Measurements from ENCODE around the gene ZNF723. TPM values are rescaled to one million over a fixed set of nuclear protein-coding genes. Genes with fewer than 3 reads are reported as not detected.
"Not testable (repeated sequence)": the region's sequence is repeated elsewhere in the genome, so short reads cannot be mapped to it uniquely, and the experiment has no call there.

Gene ZNF723
- polyA plus RNA-seq: not detected

DNA sequence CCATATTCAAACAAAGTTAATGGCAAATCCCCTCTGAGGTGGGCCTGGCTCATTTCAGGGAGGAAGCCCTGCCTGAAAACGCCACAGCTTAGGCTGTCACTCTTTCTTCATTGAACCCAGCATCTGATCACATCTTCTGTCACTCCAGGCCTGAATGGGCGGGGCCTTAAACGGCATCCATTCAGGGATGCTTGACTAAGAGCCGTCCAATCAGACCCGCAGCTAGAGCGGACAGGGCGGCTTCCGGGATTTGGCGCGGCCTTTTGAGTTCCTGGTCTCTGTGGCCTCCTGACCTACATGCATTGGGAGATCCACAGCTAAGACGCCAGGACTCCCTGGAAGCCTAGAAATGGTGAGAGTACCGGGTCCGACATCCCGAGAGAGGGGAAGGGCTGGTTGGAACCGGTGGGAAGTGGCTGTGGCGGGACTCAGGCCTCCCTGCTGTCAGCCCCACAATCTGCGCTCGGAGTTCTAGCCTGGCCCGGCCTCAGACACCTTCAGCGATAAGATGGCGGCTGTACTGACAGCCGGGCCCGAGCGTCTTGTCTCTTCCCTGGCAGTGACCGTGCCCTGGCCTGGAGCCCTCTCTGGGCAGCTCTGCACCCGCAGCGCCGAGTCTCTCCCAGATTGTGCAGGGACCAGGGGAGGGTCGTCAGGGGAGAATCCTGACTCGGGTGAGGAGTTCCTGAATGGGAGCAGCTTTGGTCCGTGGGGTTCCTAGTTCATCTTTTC lies at the start of gene ZNF723:
Gene ZNF723, plus strand, starts transcription at position 261 of the 732 bp plus-strand sequence. Its CDS starts 89 bp downstream, at position 350.
- no peak for DNase-seq
- H3K4me1 Mint-ChIP-seq: no peaks in the 10 kb centered on the region
- peaks cover 0 to 3% (median 0%) of the 10 kb centered on the region in 3 donors for H3K27me3 Mint-ChIP-seq (ENCODE audit: low read depth in 3 of 3)
- peaks cover 20 to 56% (median 41%) of the 10 kb centered on the region in 6 donors for H3K9me3 Mint-ChIP-seq
- no peaks in the 10 kb centered on the region for H3K36me3 Mint-ChIP-seq
- H3K4me3 Mint-ChIP-seq: no peak within 1 kb of the TSS
- H3K27ac Mint-ChIP-seq: no peak within 1 kb of the TSS

DNA sequence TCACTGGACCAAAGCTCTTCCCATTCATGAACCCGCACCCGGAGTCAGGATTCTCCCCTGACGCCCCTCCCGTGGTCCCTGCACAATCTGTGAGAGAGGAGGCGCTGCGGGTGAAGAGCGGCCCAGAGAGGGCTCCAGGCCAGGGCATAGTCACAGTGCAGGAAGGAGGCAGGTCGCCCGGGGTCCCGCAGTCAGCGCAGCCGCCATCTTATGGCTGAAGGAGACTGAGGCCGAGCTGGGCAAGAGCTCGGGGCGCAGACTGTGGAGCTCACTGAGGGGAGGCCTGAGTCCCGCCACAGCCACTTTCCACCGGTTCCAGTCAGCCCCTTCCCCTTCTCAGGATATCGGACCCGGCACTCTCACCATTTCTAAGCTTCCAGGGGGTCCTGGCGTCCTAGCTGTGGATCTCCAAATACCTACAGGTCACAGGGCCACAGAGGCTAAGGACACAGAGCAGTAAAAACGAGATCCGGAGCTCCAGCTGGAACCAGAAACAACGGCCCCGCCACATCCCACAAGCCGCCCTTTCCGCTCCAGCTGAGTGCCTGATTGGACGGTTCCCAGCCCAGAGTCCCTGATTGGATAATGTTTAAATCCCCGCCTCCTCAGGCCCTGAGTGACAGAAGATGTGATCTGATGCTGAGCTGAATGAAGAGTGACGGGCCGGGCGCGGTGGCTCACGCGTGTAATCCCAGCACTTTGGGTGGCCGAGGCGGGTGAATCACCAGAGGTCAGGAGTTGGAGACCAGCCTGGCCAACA lies 48.3 kb upstream of the ZNF723 start, which contains the start of gene ZNF99:
Gene ZNF99, minus strand, starts transcription at position 501 of the 760 bp plus-strand sequence. Its CDS starts 135 bp downstream, at position 366.
- Mint-ChIP-seq H3K27ac (no peak within 1 kb of the TSS), H3K36me3 (peaks cover 0 to 4% (median 4%) of the 10 kb centered on the region in 3 donors), H3K4me3 (peak within 1 kb of the TSS in 4 of 5 donors; percentile 35 to 73 (median 52)), H3K4me1 (no peaks in the 10 kb centered on the region), H3K9me3 (peaks cover 18 to 31% (median 25%) of the 10 kb centered on the region in 6 donors), H3K27me3 (ENCODE audit: low read depth in 3 of 3) (no peaks in the 10 kb centered on the region)
- DNase-seq: peak; percentile 16 to 28 (median 17)

DNA sequence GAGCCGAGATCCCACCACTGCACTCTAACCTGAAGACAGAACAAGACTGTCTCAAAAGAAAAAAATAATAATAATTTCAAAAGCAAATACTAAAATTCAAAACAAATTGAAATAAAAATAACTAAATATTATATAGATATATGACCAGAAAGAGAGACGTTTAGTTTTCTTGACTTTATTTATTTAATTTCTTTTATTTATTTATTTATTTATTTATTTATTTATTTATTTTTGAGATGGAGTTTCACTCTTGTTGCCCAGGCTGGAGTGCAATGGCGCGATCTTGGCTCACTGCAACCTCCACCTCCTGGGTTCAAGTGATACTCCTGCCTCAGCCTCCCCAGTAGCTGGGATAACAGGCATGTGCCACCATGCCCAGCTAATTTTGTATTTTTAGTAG lies 39.2 kb upstream of the ZNF723 start:
- DNase-seq; H3K4me1 Mint-ChIP-seq; H3K27ac Mint-ChIP-seq; H3K36me3 Mint-ChIP-seq; H3K4me3 Mint-ChIP-seq; H3K27me3 Mint-ChIP-seq (ENCODE audit: low read depth in 3 of 3): not testable (repeated sequence)
- peaks cover 34 to 58% (median 41%) of the 10 kb centered on the region in 6 donors for H3K9me3 Mint-ChIP-seq

DNA sequence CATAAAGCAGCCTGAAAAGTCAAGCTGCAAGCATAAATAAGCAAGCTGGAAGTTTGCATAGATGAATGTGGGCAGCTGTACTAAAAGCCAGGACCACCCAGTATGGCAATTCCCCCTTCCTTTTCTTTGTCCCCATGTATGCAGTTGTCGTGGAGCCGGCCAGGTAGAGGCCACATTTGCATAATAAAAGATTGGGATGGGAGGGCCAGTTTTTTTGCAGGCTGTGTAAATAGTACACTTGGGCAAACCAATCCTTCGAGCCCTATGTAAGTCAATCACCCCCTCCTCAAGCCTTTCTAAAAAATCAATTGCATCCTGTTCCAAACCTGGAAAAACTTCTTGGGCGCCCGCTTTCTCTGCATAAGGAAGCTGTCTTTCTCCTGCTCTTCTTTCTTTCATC lies 35.1 kb upstream of the ZNF723 start:
- Mint-ChIP-seq H3K4me1 (no peaks in the 10 kb centered on the region), H3K9me3 (peaks cover 39 to 64% (median 58%) of the 10 kb centered on the region in 6 donors)
- no peak for DNase-seq

DNA sequence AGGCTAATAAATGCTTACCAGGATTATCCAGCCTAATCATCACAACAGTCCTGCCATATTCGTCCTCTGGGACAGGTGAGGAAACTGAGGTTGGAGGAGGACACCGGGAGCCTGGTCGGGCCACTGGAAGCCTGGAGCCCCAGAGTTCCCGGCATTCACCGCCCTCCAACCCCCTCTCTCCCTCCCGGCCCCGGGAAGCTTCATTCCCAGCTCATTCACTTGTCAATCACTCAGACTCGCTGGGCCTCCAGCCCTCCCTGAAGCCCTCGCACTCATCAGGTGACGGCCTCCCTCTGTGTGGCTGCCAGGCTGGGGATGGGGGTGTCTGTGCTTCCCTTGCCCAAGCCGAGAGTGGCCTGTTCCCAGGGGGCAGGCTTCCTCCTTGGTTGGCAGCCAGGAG lies 25.7 kb upstream of the ZNF723 start:
- H3K36me3 Mint-ChIP-seq: no peaks in the 10 kb centered on the region
- DNase-seq: no peak
- H3K27me3 Mint-ChIP-seq (ENCODE audit: low read depth in 3 of 3): no peaks in the 10 kb centered on the region
- H3K4me3 Mint-ChIP-seq: no peak overlapping the region
- H3K9me3 Mint-ChIP-seq: peaks cover 19 to 37% (median 30%) of the 10 kb centered on the region in 6 donors
- no peaks in the 10 kb centered on the region for H3K4me1 Mint-ChIP-seq
- H3K27ac Mint-ChIP-seq: no peak overlapping the region

More for the DNA sequence above, 35.1 kb upstream of the ZNF723 start:
- no peak overlapping the region for H3K27ac Mint-ChIP-seq
- peaks cover 0 to 11% (median 5%) of the 10 kb centered on the region in 3 donors for H3K36me3 Mint-ChIP-seq
- H3K27me3 Mint-ChIP-seq (ENCODE audit: low read depth in 3 of 3): peaks cover 0 to 3% (median 0%) of the 10 kb centered on the region in 3 donors
- H3K4me3 Mint-ChIP-seq: no peak overlapping the region

DNA sequence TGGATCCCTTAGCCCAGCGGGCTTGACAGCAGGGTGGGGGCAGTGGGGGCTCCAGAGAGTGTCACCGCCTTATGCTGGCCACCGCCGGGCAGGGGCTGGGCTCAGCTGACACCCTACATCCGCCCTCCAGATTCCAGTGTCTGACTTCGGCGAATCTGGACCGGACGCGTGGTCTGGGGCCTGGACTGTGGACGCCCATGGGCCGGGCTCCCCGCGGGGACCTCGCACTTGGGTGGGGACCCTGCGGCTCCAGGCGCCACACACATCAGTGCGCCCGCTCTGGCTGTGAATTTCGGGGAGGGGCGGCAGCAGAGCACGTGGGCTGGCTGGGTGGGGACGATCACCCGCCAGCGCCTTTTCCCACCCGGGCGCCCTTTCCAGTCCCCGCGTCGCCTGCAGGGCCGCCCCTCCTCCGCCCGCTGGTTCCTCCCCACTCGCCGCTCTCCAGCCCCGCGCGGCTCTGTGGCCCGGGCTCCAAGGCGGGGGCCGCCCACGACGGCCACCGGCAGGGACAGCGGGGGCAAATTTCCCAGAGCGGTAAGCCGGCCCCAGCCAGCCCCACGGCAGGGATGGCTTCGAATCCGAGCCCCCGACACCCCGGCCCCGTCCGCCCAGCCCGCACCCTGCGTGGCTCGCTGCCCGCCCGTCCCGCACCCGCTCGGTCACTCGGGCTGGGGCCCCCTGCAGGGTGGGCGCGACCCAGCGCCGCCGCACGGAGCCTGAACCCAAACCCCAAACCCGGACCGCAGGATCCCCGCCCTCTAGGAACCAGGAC lies 24.8 kb upstream of the ZNF723 start:
- Mint-ChIP-seq H3K27me3 (ENCODE audit: low read depth in 3 of 3) (peaks cover 0 to 2% (median 0%) of the 10 kb centered on the region in 3 donors), H3K4me1 (no peaks in the 10 kb centered on the region), H3K27ac (no peak overlapping the region), H3K4me3 (no peak overlapping the region), H3K9me3 (peaks cover 19 to 34% (median 29%) of the 10 kb centered on the region in 6 donors), H3K36me3 (no peaks in the 10 kb centered on the region)
- DNase-seq: no peak

DNA sequence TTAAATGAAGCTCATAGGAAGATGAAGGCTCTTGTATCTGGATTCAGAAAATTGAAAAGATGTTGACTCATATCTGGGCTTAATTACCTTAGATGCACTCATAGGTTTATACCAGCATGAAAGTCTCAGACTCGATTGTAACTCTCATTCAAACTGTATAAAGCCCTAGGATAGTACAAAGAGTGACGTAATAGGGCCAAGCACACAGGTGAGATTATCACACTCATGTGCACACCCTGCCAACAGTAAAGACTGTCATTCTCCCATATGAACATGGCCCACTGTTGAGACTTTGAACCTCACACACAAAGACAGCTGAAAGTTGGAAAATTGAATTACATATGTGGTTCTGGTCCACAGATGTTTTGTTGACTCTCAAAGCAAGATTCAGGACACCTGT lies 18.0 kb upstream of the ZNF723 start:
- no peak for DNase-seq
- Mint-ChIP-seq H3K9me3 (peaks cover 23 to 70% (median 46%) of the 10 kb centered on the region in 6 donors), H3K27me3 (ENCODE audit: low read depth in 3 of 3) (peaks cover 0 to 3% (median 0%) of the 10 kb centered on the region in 3 donors), H3K4me3 (no peak overlapping the region), H3K4me1 (no peaks in the 10 kb centered on the region), H3K27ac (no peak overlapping the region), H3K36me3 (no peaks in the 10 kb centered on the region)

DNA sequence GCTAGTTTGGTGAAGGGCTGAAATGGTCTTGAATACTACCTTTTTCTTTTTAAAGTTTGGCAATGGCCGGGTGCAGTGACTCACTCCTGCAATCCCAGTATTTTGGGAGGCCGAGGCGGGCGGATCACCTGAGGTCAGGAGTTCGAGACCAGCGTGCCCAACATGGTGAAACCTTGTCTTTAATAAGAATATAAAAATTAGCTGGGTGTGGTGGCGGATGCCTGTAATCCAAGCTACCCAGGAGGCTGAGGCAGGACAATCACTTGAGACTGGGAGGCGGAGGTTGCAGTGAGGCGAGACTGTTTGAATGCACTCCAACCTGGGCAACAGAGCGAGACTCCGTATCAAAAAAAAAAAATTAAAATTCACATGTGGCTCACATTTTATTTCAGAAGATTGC lies 880 bp upstream of the ZNF723 start:
- Mint-ChIP-seq H3K27me3 (ENCODE audit: low read depth in 3 of 3) (peaks cover 0 to 3% (median 0%) of the 10 kb centered on the region in 3 donors), H3K27ac (no peak overlapping the region), H3K36me3 (no peaks in the 10 kb centered on the region), H3K9me3 (peaks cover 20 to 57% (median 43%) of the 10 kb centered on the region in 6 donors), H3K4me1 (no peaks in the 10 kb centered on the region), H3K4me3 (no peak overlapping the region)
- no peak for DNase-seq

DNA sequence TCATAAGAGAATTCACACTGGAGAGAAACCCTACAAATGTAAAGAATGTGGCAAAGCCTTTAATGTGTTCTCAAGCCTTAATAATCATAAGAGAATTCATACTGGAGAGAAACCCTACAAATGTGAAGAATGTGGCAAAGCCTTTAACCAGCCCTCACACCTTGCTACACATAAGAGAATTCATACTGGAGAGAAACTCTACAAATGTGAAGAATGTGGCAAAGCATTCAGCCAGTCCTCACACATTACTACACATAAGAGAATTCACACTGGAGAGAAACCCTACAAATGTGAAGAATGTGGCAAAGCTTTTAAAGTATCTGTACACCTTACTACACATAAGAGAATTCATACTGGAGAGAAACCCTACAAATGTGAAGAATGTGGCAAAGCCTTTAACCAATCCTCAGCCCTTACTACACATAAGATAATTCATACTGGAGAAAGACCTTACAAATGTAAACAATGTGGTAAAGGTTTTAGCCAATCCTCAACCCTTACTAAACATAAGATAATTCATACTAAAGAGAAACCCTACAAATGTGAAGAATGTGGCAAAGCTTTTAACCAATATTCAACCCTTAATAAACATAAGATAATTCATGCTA lies 25.7 kb downstream of the ZNF723 start:
- not testable (repeated sequence) for H3K27ac Mint-ChIP-seq; DNase-seq; H3K4me1 Mint-ChIP-seq; H3K27me3 Mint-ChIP-seq (ENCODE audit: low read depth in 3 of 3); H3K4me3 Mint-ChIP-seq
- peaks cover 0 to 11% (median 7%) of the 10 kb centered on the region in 3 donors for H3K36me3 Mint-ChIP-seq
- peaks cover 30 to 65% (median 54%) of the 10 kb centered on the region in 6 donors for H3K9me3 Mint-ChIP-seq

DNA sequence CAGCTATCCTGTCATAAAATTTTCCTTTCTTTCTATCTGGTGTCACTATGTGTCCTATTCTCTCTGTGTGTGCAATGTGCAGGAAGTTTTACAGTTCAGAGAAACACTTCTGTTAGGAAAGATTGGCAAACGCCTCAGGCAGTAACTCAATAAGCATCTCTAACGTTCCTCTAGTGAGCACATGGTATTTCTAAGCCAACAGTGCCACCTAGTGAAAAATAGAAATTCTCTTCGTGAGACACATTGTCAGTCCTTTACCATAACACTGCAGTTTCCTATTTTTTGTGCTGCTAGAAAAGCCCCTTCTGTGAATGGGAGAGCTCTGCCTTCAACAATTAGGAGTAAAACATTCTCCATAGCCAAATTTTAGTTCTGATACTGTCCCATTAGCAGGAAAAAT lies 50.7 kb downstream of the ZNF723 start:
- H3K27me3 Mint-ChIP-seq (ENCODE audit: low read depth in 3 of 3): no peaks in the 10 kb centered on the region
- peaks cover 4 to 44% (median 26%) of the 10 kb centered on the region in 6 donors for H3K9me3 Mint-ChIP-seq
- H3K4me1 Mint-ChIP-seq: no peaks in the 10 kb centered on the region
- no peak overlapping the region for H3K27ac Mint-ChIP-seq
- no peaks in the 10 kb centered on the region for H3K36me3 Mint-ChIP-seq
- no peak for DNase-seq
- no peak overlapping the region for H3K4me3 Mint-ChIP-seq

DNA sequence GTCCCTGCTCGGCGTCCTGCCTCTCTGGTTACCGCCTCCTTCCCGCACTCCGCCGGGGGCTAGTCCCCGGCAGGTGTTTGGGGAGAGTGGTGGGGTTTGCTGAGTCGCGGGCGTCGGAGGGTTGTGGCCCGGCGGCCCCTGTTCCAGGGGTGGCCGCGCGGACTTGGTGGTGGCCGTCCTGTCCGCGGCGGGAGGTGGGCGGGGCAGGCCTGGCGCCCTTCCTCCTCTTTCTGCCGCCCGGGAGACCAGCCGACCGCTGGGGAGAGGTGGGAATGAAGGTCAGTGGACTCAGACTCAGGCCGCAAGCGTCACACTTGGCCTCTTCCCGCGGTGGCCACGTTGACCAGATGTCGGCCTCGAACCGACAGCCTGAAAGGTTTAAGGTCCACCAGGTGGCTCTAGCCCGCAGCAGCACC lies 61.8 kb downstream of the ZNF723 start:
- no peak overlapping the region for H3K4me3 Mint-ChIP-seq
- H3K9me3 Mint-ChIP-seq: peaks cover 19 to 47% (median 42%) of the 10 kb centered on the region in 6 donors
- peaks cover 0 to 2% (median 2%) of the 10 kb centered on the region in 3 donors for H3K27me3 Mint-ChIP-seq (ENCODE audit: low read depth in 3 of 3)
- DNase-seq: no peak
- H3K4me1 Mint-ChIP-seq: no peaks in the 10 kb centered on the region
- H3K36me3 Mint-ChIP-seq: peaks cover 0 to 3% (median under 1%) of the 10 kb centered on the region in 3 donors
- H3K27ac Mint-ChIP-seq: no peak overlapping the region

DNA sequence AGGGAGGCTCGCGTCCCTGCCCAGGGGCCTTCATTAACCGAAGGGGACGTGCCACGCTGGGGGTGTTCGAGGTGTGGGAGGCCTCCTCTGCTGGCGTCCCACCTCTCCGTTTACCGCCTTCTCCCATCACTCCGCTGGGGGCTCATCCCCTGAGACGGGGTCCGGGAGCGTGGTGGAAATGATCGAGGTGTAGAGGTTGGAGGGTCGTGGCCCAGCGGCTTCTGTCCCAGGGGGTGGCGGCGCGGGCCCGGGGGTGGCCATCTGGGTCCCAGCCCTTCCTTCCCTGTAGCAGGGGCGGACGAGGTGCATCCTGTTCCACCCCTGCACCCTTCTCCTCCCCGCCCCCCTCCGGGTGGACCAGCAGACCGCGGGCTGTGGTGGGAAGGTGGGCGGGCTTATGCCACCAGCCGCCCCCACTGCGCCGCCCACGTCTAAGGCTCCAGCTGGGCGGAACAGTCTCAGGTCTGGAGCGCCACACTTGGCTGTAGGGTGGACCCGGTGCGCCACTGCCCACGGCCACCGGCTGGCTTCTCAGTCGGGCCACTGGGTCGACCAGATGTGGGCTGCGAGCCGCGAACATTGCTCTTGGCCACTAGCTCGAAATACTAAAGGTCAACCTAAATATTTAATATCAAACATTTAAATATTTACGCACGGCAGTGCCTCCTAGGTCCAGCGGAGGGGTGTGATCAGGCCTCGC lies 69.5 kb downstream of the ZNF723 start:
- H3K36me3 Mint-ChIP-seq: peaks cover 3 to 4% (median 4%) of the 10 kb centered on the region in 3 donors
- no peak overlapping the region for H3K4me3 Mint-ChIP-seq
- peaks cover 0 to 4% (median 0%) of the 10 kb centered on the region in 3 donors for H3K27me3 Mint-ChIP-seq (ENCODE audit: low read depth in 3 of 3)
- peaks cover 26 to 67% (median 54%) of the 10 kb centered on the region in 6 donors for H3K9me3 Mint-ChIP-seq
- no peak overlapping the region for H3K27ac Mint-ChIP-seq
- no peak for DNase-seq
- H3K4me1 Mint-ChIP-seq: no peaks in the 10 kb centered on the region

All from immature natural killer cell (primary cell).